HG03432 (cell line): ENCODE data around the gene DDIT3.
"Not testable (repeated sequence)": the region's sequence is repeated elsewhere in the genome, so short reads cannot be mapped to it uniquely, and the experiment has no call there.

ENCODE experiments used
- ATAC-seq: cut with Tn5 transposase; IDR thresholded peaks from one replicate; pipeline ENCODE4 v1.9.1; 2021; ENCODE audit warnings: mild to moderate bottlenecking, moderate library complexity; ENCODE audit not compliant: unreplicated experiment

The DDIT3 gene

GRCh38 chr12:57514246-57514645, 6.1 kb downstream of the DDIT3 start:
- ATAC-seq: not testable (repeated sequence)

- ATAC-seq: not testable (repeated sequence)
These were observed 6.6 kb downstream of the DDIT3 start for GRCh38 chr12:57513677-57514076.

DNA sequence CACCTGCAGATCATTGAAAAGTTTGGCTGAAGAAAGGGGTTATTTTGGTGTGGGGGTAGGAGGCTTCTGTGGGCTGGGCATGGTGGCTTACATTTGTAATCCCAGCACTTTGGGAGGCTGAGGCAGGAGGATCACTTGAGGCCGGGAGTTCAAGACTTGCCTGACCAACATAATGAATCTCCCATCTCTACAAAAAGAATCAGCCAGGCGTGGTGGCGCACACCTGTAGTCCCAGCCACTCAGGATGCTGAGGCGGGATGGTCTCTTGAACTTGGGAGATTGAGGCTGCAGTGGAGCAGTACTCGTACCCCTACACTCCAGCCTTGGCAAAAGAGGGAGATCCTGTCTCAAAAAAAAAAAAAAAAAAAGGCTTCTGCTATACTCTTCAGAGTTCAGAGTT, 7.0 kb downstream of the DDIT3 start:
- no peak for ATAC-seq

GRCh38 chr12:57512665-57513064, 7.6 kb downstream of the DDIT3 start:
- no peak for ATAC-seq

- no peak for ATAC-seq
These were observed 8.6 kb downstream of the DDIT3 start for GRCh38 chr12:57511588-57512325.

DNA sequence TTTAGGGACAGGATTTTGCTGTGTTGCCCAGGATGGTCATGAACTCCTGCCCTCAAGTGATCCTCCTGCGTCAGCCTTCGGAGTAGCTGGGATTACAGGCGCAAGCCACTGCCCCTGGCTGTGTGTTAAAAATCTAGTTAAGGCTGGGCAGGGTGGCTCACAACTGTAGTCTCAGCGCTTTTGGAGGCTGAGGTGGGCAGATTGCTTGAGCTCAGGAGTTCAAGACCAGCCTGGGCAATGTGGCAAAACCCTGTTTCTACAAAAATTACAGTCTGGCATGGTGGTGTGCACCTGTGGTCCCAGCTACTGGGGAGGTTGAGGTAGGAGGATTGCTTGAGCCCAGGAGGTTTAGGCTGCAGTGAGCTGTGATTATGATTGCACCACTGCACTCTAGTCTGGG, 9.2 kb downstream of the DDIT3 start:
- no peak for ATAC-seq

- ATAC-seq: not testable (repeated sequence)
These were observed 12.5 kb downstream of the DDIT3 start for GRCh38 chr12:57507796-57508195.

- ATAC-seq: not testable (repeated sequence)
These were observed 13.8 kb downstream of the DDIT3 start for GRCh38 chr12:57506541-57506940.

- not testable (repeated sequence) for ATAC-seq
These were observed 17.9 kb downstream of the DDIT3 start for GRCh38 chr12:57502311-57502969.

GRCh38 chr12:57500213-57500612, 20.1 kb downstream of the DDIT3 start:
- no peak for ATAC-seq

DNA sequence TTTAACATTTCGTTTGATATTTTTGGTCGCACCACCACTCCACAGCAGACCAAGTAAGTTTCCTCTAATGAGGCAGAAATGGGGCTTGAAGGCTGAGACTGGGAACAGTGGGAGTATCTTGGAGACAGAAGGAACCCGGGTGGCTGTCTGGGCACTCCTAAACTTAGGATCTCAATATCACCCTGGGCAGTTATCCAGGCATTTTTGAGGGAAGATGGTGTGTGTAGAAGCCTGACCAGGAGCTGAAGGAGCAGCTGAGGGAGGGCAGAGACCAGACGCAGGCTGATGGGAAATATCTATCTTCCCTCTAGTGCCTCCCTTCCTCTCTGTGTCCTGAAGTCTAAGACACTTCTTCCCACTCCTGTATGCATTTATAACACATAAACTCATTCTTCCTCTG, 21.7 kb downstream of the DDIT3 start:
- ATAC-seq: no peak

GRCh38 chr12:57498132-57498502, 22.2 kb downstream of the DDIT3 start:
- no peak for ATAC-seq

- ATAC-seq: no peak
These were observed 22.8 kb downstream of the DDIT3 start for GRCh38 chr12:57497223-57498131.

- no peak for ATAC-seq
These were observed 23.5 kb downstream of the DDIT3 start for GRCh38 chr12:57496822-57497221.

GRCh38 chr12:57495051-57495701, 25.1 kb downstream of the DDIT3 start:
- not testable (repeated sequence) for ATAC-seq

DNA sequence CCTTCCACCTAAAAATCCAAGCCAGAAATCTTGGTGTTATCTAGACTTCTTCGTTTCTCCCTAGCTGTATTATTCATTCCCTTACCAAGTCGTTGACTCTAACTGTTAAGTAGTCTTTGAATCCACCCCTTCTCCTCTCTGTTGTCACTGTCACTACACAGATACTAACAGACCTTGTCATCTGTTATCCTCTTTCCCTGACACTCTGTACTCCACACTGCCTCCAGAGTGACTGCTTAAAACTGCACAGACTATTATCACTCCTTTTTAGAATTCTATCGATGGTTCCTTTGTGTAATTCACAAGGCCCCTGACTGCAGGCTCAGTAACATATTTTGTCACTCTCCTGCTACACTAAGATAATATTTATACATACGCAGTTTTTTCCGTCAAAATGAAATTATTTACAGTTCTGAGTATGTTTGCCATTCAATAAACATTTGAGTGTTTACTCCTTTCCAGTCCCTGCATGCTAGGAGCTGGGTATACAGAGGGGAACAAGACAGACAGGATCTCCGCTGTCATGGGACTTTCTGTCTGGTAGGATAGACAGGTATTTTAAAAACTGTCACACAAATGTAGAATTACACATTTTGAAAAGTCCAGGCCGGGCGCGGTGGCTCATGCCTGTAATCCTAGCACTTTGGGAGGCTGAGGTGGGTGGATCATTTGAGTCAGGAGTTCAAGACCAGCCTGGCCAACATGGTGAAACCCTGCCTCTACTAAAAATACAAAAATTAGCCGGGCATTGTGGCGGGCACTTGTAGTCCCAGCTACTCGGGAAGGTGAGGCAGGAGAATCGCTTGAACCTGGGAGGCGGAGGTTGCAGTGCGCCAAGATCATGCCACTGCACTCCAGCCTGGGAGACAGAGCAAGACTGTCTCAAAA, 28.7 kb downstream of the DDIT3 start:
- ATAC-seq: no peak

- ATAC-seq: no peak
These were observed 30.2 kb downstream of the DDIT3 start for GRCh38 chr12:57490126-57490525.

DNA sequence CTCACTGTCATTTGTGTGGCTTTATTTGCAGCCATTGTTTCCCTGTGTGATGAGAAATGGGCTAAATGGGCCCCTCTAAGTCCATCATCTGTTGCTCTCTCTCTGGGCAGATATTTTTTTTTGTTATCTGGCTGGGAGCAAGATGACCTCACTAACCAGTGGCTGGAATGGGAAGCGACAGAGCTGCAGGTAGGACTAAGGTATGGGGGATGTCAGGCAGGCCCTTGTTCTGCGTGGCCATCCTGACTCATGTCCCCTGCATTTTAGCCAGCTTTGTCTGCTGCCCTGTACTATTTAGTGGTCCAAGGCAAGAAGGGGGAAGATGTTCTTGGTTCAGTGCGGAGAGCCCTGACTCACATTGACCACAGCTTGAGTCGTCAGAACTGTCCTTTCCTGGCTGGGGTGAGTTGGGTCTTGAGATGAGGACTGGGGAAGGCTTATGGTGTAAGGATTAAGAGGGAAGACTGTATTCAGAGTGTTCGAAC, 31.1 kb downstream of the DDIT3 start:
- no peak for ATAC-seq

GRCh38 chr12:57488402-57489156, 31.7 kb downstream of the DDIT3 start:
- ATAC-seq: no peak
